ENCODE data around the gene LAMA3. TPM values are rescaled to one million over a fixed set of nuclear protein-coding genes. Genes with fewer than 3 reads are reported as not detected.

LAMA3 gene
- total and polyA plus RNA-seq, 10 of the 15 experiments (the other 5 are each of a cell fraction or from before 2014, with no cell fraction given): 0.37 to 6.5 (median 5.4) TPM

GRCh38 chr18:23943104-23943503, 253.9 kb downstream of the LAMA3 start (continued):
- TF ChIP-seq ZNF687 (IDR thresholded peaks at IDR 0.05): 0 out of 2 replicates have a peak, but pooled peaks have one; percentile 26
- no peak for TF ChIP-seq EGR1 (IDR thresholded peaks at IDR 0.05; ENCODE audit: borderline replicate concordance in 1 of 2, low read depth in 2 of 2, low read length in 2 of 2)
- no peak for TF ChIP-seq ZBTB4 (CRISPR knock-in tag; IDR thresholded peaks at IDR 0.05)
- no peak for TF ChIP-seq NRF1 (conservative IDR thresholded peaks at IDR 0.05; ENCODE audit: low read depth, low read length)
- TF ChIP-seq EED (IDR thresholded peaks at IDR 0.05; ENCODE audit: low read depth): peak; percentile 72; the same call in 1 of the 2 replicates
- TF ChIP-seq SP1 (IDR thresholded peaks at IDR 0.05; ENCODE audit: low read depth, low read length): no peak
- no peak for TF ChIP-seq CBX5 (IDR thresholded peaks at IDR 0.05; ENCODE audit: low read depth)
- TF ChIP-seq HDAC2 (IDR thresholded peaks at IDR 0.05): no peak
- TF ChIP-seq GATAD2B (conservative IDR thresholded peaks at IDR 0.05; ENCODE audit: low read depth): no peak
- no peak for TF ChIP-seq SKIL (IDR thresholded peaks at IDR 0.05; ENCODE audit: low read depth, poor library complexity, severe bottlenecking)
- TF ChIP-seq TCF7 (IDR thresholded peaks at IDR 0.05; ENCODE audit: borderline replicate concordance): peak; percentile 66; the same call in 1 of the 2 replicates
- TF ChIP-seq USF1 (IDR thresholded peaks at IDR 0.05; ENCODE audit: borderline replicate concordance, extremely low read length, insufficient read depth, low read depth, low read length): no peak
- no peak for TF ChIP-seq SMARCA5 (IDR thresholded peaks at IDR 0.05)
- TF ChIP-seq TCF12 (IDR thresholded peaks at IDR 0.05; ENCODE audit: low read depth, low read length): no peak
- TF ChIP-seq MEF2A (IDR thresholded peaks at IDR 0.05; ENCODE audit: insufficient read depth, low read depth, low read length): 0 out of 2 replicates have a peak, but pooled peaks have one; percentile 25
- peak; percentile 60; the same call in 1 of the 2 replicates for TF ChIP-seq ATF2 (IDR thresholded peaks at IDR 0.05; ENCODE audit: low read length)
- peak; percentile 26; the same call in 1 of the 3 replicates for TF ChIP-seq POU2F2 (IDR thresholded peaks at IDR 0.05; ENCODE audit: borderline replicate concordance, low read depth, low read length)

Measured in GM12878 (cell line).